Omental fat pad (tissue), 4 donors: ENCODE data around the gene PSMD11. TPM values are rescaled to one million over a fixed set of nuclear protein-coding genes. Genes with fewer than 3 reads are reported as not detected.

ENCODE experiments used
- ATAC-seq: fragments of 150-250 bp; one replicate; pipeline ENCODE4 v1.9.1; 2016; ENCODE audit warnings: mild to moderate bottlenecking, moderate library complexity; ENCODE audit not compliant: low FRiP score
- DNase-seq: peaks from one replicate; pipeline ENCODE4 v3.0.0-alpha.2; 2019; ENCODE audit warnings: low spot score
- CTCF ChIP-seq, 3 donors: fragments of 450-650 bp; IDR thresholded peaks; one replicate each; pipeline ENCODE4 v1.5.1; 2016 to 2017; ENCODE audit warnings: antibody characterized with exemption in 3 of 3, mild to moderate bottlenecking in 3 of 3, moderate library complexity in 2 of 3
- total RNA-seq, 4 donors: library from RNA; depleted of rRNA; stranded (reverse); fragments of >200 nt; gene quantifications; one replicate each; pipeline ENCODE4 v1.1.0, GENCODE V29; 2016

PSMD11 gene
- total RNA-seq, 4 donors from 2014 or later = 58.2 to 114 (median 67.0) TPM

GRCh38 chr17:32479074-32479617 lies 34.8 kb downstream of the PSMD11 start:
- DNase-seq (no peak), ATAC-seq (no peak)
- no peak for TF ChIP-seq CTCF (IDR thresholded peaks at IDR 0.05)

GRCh38 chr17:32481193-32481592 lies 36.9 kb downstream of the PSMD11 start:
- no peak for DNase-seq
- no peak for TF ChIP-seq CTCF (IDR thresholded peaks at IDR 0.05)
- no peak for ATAC-seq

GRCh38 chr17:32482568-32483320 lies 38.4 kb downstream of the PSMD11 start:
- DNase-seq (no peak), ATAC-seq (no peak)
- no peak for TF ChIP-seq CTCF (IDR thresholded peaks at IDR 0.05)

- ATAC-seq = peak; percentile 22
- DNase-seq = no peak
- TF ChIP-seq CTCF (IDR thresholded peaks at IDR 0.05) = no peak
Observed at GRCh38 chr17:32483451-32484019, 39.2 kb downstream of the PSMD11 start.

GRCh38 chr17:32484041-32484461 lies 39.7 kb downstream of the PSMD11 start:
- ATAC-seq (no peak), DNase-seq (no peak)
- no peak for TF ChIP-seq CTCF (IDR thresholded peaks at IDR 0.05)

GRCh38 chr17:32484628-32485027 lies 40.3 kb downstream of the PSMD11 start:
- no peak for TF ChIP-seq CTCF (IDR thresholded peaks at IDR 0.05)
- ATAC-seq (no peak), DNase-seq (no peak)
